IPS DF 4.7 (cell line): Measurements from ENCODE around the gene AP5M1.
"Not testable (repeated sequence)": the region's sequence is repeated elsewhere in the genome, so short reads cannot be mapped to it uniquely, and the experiment has no call there.

Experiments
- DNase-seq: peaks from one replicate; pipeline ENCODE4 v3.0.0-alpha.2; 2013; ENCODE audit warnings: low spot score; ENCODE audit errors: extremely low read depth

Gene AP5M1

DNA sequence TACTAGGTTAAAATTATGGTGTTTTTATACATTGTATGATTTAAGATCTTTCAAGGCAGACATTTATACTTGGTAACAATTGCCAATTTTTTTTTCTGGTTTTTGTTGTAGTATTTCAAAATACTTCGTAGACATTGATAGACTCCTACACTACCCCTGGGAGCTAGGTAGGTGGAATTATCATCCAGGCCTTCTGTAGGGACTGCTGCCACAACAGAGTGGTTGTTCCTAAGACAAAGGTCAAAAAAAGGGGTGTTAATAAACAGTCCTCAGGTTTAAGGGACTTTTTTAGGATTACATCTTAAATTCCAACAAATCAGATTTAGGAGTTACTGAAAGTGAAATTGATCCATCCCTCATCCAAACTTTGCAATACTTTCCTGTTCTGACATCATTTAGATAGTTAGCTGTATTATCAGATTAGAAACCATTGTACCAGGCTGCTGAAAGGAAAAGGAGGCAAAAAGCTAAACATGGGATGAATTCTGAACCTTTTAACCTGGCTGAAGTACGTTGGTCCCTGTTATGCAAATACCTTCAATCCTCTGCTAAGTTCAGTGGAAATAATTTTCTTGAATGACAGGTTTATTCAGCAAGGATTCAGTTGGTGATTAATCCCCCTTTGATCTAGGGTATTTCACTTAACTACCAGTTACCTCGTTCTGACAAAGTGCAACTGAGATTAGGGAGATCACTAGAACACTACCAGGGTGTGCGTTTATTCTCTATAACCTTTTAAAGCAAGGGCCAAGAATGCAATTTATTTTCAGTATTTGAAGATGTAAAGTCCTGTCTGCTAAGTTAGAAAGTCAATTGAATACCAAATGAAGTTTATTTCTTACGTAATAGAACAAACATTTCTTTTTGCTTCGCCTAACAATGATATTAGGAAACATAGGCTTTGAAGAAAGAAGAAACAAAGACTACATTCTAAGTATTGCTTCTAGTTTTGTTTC lies 23.2 kb downstream of the AP5M1 start:
- no peak for DNase-seq

DNA sequence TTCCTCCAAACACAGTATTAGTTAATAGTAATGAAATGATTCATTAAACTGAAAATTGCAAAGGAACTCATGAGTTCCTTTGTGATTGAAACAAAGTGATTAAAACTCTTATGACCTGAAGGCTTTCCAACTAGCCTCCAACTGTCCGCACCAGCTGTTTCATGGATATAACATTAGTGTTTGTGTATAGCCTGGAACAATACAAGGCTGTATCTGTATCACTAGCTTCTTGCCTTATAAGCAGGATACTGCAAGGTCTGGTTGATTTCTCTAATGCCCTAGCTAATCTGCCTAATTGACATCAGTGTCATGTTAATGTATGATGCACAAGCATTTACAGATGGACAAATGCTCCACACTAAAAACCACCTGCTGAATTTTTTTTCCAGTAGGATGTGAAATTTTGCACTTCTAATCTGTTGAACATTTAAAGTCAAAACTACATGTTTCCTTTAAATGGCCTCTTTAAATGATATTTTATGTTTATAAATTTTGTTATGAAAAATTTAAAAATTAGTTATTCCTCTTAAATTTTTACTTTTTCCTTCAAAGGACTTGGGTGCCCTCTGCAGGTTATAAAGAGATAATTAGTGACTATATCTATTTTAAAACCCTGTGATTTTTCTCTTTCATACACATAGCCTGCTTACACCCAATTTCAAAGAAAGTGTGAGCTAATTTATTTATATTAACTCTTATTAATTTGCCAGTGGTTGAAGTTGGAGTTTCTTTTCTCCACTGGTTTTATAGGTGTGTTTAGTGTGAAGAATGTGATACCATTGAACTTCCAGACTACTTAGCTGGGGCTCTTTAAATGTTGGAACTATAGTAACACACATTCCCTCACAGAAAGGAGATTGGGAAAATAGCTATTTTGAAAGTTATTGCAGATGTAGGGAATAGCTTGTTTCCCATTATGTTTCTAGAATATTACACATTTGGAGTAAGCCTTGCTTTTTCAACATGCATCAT lies 25.4 kb downstream of the AP5M1 start:
- DNase-seq = no peak

GRCh38 chr14:57295239-57295638 lies 26.5 kb downstream of the AP5M1 start:
- DNase-seq = no peak

DNA sequence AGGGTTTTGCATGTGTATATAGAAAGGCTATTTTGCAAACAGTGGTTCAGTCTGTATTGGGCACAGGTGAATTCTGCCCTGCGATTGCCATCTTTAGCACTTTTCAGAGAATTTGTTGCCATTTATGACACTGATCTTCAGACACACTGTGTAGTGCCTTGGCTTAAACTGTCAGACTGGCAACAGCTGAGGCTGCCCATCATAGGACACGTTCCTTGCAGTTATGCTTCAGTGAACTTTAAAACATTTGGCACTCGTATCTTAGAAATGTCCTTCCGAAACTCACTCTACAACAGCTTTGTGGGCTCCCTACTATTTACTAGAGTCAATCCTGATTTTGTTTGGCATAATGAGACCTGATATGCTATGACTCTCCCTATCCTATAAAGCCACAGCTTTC lies 29.1 kb downstream of the AP5M1 start:
- no peak for DNase-seq

DNA sequence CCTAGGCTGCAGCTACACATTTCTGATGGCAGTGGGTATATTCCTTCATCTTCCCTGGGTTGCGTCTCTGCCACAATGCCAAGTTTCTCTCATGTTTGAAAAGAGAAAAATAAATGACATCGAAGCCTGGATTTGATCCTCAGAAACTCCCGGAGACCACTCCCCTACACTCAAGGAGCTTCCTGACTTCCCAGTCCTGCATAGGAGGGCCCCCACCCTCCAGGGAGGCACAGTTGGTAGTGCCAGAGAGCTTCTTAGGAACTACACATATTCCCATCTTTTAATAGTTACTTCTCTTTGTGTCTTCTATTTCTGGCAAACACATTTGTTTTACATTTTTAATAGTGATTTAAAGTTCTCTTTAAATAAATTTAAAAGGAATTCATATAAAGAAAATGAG lies 30.7 kb downstream of the AP5M1 start:
- DNase-seq = no peak

DNA sequence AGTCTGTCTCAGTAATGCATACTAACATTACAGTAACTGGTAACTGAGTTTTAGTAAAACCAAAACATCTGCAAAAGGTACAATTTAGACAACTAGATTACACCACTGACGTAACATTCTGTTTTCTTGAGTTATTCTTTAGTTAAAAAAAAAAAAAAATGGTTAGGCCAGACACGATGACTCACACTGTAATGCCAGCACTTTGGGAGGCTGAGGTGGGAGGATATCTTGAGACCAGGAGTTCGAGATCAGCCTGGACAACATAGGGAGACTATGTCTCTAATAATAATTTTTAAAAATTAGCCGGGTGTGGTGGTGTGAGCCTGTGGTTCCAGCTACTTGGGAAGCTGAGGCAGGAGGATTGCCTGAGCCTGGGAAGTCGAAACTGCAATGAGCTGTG lies 34.1 kb downstream of the AP5M1 start:
- DNase-seq = no peak

- DNase-seq = no peak
Measured at GRCh38 chr14:57314396-57315089, 45.8 kb downstream of the AP5M1 start.

- peak; percentile 30 for DNase-seq
Measured at GRCh38 chr14:57317248-57317833, 48.6 kb downstream of the AP5M1 start.

- no peak for DNase-seq
Measured at GRCh38 chr14:57319636-57320192, 50.9 kb downstream of the AP5M1 start.

GRCh38 chr14:57323721-57324120 lies 55.0 kb downstream of the AP5M1 start:
- no peak for DNase-seq

DNA sequence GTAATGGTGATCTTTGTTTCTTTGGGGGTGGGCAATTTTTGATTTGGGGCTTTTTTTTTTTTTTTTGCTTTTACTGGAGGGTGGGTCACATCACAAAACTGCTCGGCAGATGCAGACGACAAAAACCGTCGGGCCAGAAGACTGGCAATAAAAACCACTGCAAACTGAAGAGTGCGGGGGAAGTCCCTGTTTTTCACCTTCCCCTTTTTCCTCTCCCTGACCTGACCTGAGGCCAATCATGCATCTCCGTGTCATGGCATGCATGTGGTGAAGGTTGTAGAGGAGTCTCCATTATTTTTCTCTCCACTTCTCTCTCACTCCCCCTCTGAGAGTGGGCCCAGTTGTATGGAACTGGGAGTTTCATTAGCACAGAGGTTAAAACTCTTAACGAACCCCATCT lies 57.5 kb downstream of the AP5M1 start:
- DNase-seq = no peak

DNA sequence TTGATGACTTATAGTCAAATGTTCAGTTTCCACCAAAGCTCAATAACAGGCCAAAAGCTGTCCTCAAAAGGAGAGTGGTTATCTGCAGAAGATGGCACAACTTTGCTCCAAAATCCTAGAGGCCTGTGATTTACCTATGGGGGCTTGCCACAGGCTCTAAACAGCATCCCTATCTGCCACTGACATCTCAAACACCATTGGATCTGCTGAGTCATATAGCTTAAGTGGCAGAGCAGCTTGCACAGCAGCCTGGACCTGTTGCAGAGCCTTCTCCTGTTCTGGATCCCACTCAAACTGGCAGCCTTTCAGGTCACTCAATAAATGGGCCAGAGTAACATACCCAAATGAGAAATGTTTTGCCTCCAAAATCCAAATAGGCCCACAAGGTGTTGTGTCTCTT lies 61.1 kb downstream of the AP5M1 start:
- no peak for DNase-seq

DNA sequence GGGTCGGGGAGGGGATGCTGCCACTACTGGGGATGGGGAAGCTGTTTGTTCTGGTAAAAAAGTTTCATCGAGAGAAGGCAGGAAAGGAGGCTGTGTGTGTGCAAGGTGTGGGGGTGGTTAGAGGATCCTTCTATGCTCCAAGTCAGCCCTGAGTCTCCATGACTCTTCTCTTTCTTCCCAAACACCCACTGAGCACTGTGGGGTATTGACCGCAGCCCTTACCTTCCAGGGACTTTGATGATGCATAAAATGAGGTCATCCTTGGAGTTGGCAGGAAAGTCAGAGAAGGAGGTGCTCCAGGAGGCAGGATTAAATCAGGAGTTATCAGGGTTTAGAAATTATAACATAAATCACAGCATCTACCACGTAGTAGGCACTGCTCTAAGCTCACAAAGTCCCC lies 63.7 kb downstream of the AP5M1 start:
- DNase-seq = not testable (repeated sequence)

DNA sequence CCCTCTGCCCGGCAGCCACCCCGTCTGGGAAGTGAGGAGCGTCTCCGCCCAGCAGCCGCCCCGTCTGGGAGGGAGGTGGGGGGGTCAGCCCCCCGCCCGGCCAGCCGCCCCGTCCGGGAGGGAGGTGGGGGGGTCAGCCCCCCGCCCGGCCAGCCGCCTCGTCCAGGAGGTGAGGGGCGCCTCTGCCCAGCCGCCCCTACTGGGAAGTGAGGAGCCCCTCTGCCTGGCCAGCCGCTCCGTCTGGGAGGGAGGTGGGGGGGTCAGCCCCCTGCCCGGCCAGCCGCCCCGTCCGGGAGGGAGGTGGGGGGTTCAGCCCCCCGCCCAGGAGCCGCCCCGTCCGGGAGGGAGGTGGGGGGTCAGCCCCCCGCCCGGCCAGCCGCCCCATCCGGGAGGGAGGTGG lies 65.0 kb downstream of the AP5M1 start:
- not testable (repeated sequence) for DNase-seq

- DNase-seq = not testable (repeated sequence)
Measured at GRCh38 chr14:57343545-57344297, 75.0 kb downstream of the AP5M1 start.

DNA sequence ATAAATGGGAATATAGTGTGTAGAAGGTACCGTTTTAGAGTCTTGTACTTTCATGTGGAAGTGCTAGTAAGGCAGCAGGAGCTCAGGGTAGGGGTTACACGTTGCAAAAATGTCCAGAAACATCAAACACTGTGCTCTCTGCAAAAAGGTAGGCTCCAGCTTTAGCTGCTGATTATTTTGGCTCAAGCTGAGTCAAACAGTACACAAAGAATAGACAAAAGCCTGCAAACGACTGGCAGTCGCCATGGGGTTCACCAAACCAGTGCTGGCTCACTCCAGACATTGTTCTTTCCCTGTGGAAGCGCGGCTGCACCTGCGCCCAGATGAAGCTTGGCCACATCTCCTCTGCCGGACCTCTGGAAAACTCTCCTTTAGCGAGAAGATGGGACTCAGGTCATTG lies 76.3 kb downstream of the AP5M1 start:
- DNase-seq = no peak

- DNase-seq = no peak
Measured at GRCh38 chr14:57346741-57347140, 78.0 kb downstream of the AP5M1 start.
